AG08396 (cell line): ENCODE results near the gene TXNL4B.
A peak's percentile ranks its signal among the peaks of the same experiment; 100 is the strongest.

Experiments
- DNase-seq: peaks from one replicate; pipeline ENCODE4 v3.0.0; 2012; ENCODE audit warnings: low spot score, mixed read lengths

Gene TXNL4B

DNA sequence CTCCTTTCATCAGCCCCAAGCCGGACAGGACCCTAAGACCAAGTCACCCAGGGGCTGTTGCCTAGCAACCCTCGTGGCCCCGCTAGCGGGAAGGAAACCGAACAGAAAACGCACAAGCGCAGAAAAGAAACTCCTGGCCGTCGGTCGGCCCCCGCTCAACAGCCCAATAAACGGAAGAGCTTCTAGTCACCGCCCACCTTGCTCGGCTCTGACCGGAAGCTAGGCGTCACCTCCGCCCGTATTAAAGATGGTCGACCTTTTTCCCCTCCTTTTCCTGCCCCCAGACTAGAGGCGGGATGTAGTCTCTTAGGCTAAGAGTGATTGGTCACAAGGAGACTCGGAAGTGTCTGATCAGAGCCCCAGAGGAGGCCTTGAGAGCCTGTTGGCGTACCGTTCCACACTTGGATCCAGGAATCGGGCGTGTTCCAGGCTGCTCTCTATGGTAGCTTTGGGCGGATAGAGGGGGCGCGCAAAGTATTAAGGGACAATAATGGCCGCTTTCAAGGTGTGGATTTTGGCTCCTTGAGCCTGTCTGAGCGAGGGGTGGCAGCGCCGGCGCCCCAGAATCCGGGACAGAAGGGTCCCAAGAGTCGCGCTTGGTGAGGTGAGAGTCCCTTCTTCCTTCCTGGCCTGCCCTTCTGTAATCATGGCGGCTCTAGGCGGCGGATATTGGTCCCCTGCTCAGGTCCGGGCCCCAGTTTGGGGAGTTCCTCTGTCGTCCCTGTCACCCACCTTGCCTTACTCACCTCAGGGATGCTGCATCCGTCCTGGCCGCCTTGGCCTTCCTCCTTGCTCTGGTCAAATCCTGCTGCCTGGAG is at the start of gene TXNL4B, which contains the start of gene DHX38:
Gene TXNL4B, minus strand, starts transcription at position 173 of the 818 bp plus-strand sequence. CDS start 2,871 bp downstream, outside the sequence.
Gene DHX38, plus strand, starts transcription at position 400 of the 818 bp plus-strand sequence. CDS start 2,311 bp downstream, outside the sequence.
- DNase-seq: peak; percentile 97

DNA sequence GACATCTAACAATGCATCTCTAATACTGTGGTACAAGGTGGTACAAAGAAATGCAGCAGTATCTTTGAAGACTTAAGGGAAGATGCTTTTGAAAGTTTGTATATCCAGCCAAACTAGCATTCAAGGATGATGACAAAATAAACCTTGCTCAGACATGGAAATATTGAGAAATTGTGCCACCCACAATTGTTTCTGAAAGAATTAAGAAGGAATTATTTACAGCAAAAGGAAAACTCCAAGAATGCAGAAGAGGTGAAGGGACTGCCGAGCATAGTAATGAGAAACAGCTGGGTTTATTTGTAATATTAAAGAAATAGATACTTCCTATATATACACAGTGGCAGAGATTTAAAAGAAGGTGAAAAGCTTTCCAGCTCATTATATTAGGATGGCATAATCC is 49.1 kb upstream of the TXNL4B start:
- DNase-seq: no peak

DNA sequence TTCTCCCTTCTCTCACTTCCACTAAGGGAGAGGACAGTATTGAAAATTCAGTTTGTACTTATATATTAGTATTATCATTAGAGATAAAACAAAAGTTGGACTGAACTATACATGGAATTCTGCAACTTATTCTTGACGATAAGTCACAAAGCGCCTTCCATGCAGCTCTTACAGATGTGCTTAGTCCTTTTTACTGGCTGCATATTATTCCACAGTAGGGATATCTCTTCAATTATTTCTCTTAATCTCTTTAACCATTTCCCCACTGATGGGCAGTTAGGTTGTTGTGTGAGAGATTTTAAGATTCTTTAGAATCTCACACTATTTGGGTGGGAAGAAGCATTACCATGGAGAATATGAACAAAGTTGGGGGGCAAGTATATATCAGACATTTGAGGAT is 46.5 kb upstream of the TXNL4B start:
- DNase-seq: no peak

DNA sequence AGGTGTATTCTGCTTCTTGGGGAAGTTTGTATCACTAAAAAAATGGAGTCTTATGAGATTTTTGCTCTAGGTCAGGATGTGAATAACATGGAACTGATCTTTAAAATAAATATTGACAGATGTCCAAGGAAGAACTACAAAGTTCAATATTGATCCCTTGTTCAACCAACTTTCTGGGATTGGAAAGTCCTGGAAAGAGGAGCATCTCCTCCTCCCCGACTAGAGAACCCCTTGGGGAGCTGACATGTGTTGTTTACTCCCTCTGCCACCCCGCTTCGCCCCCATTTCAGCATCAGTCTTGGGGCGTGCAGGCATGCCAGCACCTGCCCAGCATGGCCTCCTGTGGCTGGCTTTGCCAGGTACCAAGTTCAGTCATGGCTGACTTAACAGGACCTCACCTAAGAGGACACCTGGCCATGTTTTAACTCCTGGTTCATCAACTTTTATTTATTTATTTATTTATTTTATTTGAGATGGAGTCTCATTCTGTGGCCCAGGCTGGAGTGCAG is 44.7 kb upstream of the TXNL4B start:
- DNase-seq: no peak

DNA sequence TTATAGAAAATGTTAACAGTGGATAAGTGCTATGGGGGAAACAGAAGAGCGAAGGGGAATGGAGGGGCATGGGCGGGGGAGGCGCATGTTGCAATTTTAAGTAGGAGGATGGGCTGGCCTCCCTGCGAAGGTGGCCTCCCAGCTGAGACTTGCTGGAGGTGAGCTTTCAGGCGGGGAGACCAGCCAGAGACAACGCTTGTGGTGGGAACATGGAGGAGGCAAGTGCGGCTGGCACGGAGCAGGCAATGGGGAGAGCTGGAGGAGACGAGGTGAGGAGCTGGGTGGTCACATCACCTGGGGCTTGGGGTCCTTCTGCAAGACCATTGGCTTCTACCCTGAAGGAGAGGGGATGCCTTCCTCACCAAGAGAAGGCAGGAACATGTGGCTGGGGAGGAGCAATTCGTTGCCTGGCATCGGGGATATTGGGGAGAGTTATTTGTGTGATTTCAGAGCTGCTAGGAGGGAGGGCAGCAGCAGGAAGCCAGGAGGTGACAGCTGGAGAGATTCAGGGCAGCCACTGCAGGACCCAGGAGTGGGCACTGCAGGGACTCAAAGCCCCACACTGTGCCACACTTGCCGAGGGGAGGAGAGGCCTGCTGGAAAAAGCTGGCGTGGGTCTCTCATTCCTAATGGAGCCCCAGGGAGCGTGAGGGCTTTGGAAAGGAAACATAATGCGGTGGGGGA is 44.1 kb upstream of the TXNL4B start:
- no peak for DNase-seq

DNA sequence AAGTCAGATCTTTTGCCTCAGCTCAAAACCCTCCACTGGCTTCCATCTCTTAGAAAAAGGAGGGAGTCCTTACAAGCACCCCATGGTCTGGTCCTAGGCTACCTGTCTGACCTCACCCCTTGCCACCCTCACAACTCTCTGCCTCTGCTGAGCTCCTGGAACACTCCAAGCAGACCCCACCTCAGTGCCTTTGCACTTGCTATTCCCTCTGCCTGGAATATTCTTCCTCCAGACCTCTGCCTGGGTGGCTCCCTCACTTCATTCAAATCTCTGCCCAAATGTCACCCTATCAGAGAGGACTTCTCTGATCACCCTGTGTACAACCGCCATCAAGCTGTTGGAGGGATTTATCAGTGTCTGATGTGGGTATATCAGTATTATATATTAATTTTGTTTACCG is 41.1 kb upstream of the TXNL4B start:
- no peak for DNase-seq

DNA sequence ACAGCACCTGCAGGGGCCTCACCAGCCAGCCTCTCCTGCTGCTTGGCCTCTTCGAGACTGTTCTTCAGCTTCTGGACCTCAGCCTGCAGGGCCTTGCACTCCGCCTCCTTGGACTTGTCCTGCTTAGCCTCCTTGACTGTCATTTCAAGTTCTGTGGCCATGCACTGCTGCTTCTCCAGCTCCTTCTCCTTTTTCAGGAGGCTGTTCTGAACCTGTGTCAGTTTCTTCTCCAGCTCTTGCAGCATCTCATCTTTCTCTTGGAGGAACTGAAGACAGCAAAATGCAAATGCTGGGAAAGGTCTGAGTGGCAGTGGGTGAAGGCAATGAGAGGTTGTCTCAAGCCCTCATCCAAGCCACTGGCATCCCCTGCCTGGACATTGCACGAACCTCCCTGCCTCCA is 39.3 kb upstream of the TXNL4B start:
- DNase-seq: no peak

DNA sequence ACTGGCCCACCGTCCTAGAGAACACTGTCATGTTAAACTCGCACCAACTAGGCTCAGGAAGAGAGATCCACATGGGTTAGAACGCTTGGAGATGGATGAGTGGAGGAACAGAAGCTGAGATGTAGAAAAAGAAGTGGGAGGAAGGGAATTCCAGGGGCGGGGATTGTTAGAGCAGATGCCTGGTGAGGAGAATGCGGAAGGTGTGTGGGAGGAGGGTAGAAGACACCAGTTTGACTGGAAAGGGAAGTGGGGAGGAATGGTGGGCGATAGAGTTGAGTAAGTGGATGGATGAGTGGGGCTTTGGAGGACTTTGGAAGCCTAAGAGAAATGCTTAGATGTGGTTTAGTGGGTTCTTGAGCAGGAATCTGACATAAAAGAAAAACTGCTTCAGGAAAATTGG is 37.6 kb upstream of the TXNL4B start:
- no peak for DNase-seq

DNA sequence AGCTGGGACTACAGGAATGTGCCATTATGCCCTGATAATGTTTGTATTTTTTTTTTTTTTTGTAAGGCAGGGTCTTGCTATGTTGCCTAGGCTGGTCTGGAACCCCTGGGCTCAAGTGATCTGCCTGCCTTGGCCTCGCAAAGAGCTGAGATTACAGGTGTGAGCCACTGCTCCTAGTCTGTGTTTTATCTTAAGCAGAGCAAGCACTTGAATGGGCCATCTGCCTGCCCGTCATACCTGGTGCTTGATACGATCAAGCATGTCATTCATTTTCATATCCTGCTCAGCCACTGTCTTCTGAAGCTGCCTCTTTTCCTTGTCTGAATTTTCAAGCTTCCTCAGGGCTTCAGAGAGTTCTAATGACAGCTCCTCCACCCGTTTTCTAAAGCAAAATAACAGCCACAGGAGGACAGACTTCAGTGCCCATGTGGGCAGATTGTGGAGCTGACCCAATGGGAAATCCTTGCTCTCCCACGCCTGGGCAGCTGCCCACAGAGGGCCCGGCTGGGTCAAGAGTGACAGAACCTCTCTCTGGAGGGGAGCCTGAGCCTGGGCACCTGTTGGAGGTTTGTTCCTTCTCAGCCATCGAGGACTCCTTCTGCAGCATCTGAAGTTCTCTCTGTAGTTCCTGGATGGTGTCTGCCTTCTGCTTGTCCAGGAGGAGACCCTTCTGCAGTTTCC is 36.7 kb upstream of the TXNL4B start:
- no peak for DNase-seq

DNA sequence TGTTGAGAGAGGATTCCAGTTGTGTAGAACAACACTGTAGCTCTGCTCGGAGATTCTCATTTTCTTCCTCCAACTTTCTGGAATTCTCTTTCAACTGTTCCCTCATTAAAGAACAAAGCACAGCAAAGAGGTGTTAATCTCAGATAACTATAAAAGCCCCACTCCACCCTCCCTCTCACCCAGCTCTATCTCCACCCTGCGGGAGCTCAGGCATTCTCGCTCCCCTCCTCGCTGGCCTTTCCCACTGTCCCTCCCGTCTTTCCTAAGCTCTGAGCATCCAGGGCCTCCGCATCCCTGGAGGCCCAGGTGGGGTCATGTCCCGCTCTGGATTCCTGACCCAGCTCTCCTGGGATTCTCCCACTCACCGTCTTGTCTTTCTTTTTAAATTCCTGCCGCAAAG is 35.3 kb upstream of the TXNL4B start:
- no peak for DNase-seq

DNA sequence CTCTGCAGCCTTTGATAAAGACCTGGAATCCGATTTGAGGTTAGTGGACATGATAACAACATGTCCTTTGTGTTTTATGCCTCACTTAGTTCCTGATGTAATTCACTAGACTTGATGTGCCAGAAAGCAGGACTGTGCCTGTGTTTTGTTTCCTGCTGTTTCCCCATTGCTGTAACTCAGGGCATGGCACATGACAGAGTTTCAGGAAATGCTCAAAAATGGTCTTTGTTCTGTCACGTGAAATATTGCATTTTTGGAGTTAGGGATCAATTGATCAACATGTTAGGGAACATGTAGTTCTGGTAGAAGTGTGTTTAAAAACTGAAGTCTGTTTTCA is 33.0 kb upstream of the TXNL4B start:
- no peak for DNase-seq

DNA sequence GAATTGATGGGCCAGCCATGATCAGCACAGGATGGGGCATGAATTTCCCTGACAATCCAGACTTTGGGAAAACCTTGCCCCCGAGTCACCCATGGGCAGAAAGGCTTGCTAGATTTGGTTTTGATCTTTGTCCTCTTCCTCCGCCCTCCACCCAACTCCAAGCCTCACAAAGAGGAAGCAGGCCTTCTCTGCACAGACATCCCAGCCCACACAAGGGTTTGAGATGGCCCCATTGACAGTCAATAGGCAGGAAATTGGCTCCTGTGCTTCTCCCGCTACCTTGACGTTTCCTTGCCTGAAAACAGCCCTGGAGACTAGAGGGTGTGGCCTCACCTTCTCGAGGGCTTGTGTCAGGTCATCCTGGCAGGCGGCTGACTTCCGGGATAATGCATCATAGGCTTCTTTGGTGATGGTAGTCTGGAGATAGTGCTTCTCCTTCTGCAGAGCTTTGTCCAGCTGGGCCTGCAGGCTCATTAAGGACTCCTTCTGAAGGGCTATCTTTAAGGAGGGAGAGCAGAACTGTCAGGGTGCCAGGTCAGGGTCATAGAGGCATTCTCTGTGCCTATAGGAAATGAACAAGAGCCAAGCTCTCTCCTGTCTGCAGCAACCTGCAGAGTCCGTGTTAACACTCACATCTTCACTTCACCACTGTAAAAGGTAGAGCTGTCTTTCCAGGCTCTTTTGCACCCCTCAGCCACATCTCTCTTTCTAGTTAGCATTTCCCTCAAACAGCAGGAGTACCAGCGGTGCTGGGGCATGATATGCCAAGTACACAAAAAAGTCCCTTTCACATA is 32.4 kb upstream of the TXNL4B start:
- no peak for DNase-seq

DNA sequence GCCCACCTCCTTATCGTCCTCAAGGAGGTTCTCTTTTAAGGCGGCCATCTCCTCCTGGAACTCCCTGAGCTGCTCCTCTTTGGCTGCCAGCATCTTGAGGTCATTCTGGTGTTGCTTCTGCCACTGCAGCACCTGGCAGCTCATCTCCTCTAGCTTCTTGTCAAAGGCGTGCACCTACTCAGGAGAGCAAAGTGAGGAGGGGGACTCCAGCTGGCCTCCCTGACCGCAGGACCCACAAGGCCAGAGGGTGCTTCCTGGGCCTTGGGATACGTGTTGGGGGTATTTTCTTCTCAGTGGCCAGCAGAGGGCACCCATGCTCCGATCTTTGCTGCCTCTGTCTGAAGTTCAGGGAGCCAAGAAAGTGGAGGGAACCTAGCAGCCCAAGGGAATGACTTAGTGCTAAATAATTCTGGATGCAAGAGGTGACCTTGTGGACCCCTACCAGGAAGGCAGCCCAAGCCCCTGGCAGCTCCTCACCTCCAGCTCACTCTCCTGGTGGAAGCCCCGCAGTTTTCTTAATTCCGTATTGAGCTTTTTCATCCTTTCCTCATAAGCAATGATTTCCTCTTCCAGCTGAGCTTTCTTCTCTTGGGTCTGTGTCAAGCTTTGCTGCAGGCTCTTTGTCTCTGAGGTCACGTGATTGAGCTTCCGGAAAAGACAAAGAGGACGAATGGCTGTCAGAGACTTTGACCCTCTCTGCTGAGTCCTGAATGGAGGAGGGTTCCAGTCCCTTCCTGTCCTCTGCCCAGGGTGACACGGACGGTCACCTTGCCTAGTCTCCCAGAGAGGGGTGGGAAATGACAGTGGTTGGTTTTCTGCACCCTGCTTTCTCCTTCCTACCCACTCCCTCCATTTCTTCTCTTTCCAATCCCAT is 31.6 kb upstream of the TXNL4B start:
- peak; percentile 78 for DNase-seq

DNA sequence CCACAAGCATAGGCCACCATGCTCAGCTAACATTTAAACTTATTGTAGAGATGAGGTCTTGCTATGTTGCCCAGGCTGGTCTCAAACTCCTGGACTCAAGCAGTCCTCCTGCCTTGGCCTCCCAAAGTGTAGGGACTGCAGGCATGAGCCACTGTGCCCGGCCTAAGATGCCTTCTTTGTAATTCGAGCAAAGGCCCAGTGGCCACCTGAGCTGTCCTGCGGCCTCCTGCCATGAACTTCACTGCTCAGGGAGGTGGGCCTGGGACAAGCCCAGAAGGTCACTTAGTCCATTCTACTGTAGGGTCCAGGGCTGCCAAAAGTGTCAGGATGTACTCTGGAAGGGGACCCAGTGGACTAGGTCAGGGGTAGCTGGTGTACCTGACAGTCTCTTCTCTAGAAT is 30.7 kb upstream of the TXNL4B start:
- DNase-seq: no peak

DNA sequence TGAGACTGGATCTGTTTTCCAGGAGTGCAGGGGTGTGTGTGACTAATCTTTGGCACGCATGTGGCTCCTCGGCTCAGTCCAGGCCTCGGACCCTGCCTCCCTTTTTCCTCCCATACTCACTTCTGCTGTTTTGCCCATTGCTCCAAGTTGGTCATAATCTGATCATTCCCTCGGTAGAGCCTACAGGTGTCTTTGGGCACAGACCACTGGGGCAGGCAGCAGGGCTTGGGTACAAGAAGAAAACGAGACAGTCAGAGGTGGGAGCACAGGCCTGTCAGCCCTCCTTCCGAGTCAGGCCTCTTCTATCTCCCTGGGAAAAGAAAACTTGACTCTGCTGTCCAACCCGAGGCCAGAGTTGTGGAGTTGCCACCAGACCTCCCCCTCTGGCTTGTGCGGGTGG is 30.0 kb upstream of the TXNL4B start:
- DNase-seq: no peak

DNA sequence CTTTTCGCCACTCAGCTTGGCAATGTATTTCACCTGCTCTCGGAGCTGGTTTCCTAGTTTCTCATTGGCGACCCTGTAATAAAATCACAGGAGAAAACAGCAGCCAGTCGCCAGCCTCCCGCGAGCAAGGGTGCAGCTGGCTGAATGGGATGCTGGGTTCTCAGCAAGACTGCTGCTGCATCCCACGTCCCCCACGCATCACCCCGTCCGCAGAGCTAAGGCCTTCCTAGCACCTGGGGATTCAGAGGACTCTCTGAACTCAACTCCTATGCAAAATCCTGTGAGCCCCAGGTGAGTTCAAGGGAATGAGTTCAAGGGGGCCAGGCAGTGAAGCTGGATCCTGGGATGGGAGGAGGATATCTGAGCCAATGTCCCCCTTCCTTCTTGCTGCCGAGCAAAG is 29.5 kb upstream of the TXNL4B start:
- DNase-seq: no peak

DNA sequence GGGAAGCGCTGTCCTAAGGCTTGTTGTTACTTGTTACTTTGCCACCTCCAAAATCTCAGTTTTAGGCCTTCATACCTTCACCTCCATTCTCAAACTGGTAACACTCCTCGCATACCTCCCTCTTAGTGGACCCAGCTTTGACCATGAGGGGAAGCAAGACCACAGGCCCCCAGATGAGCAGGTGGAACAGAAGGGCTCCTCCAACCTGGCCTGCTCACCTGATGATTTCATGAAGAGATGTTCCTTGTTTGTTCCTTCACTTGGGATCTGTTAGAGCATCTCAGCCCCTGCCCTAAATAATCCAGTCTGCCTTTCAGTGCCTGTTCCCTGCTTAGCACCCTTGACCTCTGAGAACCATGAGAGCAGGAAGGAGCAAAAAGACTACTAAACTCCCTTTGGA is 28.9 kb upstream of the TXNL4B start:
- DNase-seq: no peak

DNA sequence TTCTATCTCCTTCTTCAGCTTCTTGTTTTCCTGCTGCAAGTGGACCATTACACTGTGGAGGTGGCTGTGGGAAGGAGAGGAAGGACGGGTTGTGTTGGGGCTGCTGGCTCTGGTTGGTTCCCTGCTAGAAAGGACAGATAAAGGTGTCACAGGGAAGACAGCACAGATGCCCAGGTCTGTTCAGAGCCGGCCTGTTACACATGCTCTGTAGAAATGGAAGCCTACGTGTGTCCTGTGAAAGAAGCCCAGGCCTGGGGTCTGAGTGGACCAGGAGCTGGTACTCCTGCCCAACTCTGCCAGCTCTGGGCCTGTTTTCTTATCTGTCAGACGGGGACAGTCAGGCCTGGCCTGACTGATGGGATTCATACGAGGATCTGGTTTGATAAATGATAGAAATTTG is 26.6 kb upstream of the TXNL4B start:
- DNase-seq: no peak

DNA sequence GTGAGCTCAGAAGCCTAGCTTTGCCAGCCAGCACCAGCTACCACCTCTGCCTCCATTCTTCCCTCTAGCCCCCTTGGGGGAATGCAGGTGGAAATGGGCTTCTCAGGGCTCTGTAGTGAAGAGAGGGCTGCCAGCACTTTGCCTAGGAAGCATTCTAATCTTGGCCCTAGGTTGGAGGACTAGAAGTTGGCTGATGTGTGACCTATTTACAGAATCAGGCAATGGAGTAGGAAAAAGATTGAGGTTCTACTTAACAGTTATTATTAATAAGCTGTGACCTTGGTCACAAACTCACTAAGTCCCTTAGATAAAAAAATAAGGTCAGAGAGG is 20.2 kb upstream of the TXNL4B start:
- no peak for DNase-seq

DNA sequence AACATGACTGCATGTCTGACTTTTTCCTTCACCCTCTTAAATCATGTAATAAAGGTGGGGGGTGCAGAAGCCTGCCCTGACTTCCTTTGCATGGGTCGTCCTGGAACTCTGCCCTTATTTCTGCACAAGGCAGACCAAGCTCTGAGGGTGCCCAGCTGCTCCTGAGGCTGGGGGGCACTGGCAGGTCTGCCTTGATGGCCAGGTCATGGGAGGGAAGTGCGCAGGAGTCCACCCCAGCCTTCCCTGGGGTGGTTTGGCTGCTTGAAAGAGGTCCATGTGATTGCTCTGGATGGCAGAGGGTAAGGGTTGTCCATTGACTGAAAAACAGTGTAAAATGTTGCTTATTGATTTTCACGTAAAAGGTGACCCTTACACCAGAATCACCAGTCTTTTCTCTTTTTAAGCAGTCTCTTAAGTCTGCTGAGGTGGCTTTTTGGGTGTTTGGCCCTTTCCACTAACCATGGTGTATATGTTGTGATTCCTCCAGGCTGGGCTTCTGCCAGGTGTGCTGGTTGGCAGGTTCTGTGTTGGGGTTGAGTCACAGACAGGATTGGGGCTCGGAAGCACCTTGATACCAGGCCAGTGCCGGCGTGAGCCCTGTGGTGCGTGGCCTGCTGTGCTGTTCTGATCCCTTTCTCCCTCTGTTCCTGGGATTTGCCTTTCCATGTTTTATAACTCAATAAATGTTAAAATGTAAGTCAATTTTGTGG is 19.6 kb upstream of the TXNL4B start:
- no peak for DNase-seq

DNA sequence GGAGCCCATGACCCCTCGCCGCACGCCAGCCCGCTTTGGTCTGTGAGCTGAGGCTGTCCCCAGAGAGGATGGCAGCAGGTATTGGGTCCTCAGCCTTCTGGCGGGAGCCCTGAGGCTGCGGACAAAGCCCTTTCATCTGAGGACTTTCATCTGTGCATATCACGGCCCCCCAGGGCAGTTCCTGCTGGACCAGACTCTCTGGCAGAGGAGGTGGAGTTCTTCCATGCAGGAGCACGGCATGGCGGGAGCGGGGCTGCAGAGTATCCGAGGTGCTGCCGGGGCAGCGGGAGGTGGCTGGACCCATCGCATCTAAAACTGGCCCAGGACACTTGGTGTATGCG is 19.0 kb upstream of the TXNL4B start:
- DNase-seq: no peak
